ENCODE measurements around the gene JAG1.

DNA sequence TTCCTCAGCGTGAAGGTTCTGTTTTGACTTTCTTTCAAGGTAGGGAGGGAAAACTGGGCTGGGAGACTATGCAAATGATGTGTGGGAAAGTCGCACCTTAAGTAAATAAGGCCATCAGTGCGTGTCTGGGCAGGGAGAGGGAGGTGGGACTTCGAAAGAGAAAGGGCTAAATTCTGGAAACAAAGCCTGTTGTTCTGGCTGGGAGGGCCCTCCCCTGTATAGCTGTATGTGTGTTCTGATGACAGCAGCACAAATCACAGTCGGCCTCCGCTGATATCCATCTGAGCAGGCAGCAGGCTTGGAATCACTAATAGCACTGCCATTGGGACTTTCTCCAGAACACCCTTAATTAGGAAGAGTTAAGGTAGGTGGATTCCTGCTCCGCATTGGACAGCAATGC lies 19.2 kb downstream of the JAG1 start:
- TF ChIP-seq, protein P1, sequence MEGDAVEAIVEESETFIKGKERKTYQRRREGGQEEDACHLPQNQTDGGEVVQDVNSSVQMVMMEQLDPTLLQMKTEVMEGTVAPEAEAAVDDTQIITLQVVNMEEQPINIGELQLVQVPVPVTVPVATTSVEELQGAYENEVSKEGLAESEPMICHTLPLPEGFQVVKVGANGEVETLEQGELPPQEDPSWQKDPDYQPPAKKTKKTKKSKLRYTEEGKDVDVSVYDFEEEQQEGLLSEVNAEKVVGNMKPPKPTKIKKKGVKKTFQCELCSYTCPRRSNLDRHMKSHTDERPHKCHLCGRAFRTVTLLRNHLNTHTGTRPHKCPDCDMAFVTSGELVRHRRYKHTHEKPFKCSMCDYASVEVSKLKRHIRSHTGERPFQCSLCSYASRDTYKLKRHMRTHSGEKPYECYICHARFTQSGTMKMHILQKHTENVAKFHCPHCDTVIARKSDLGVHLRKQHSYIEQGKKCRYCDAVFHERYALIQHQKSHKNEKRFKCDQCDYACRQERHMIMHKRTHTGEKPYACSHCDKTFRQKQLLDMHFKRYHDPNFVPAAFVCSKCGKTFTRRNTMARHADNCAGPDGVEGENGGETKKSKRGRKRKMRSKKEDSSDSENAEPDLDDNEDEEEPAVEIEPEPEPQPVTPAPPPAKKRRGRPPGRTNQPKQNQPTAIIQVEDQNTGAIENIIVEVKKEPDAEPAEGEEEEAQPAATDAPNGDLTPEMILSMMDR (IDR thresholded peaks at IDR 0.05; ENCODE audit: poor library complexity, severe bottlenecking), result no peak
- TF ChIP-seq, protein P2, sequence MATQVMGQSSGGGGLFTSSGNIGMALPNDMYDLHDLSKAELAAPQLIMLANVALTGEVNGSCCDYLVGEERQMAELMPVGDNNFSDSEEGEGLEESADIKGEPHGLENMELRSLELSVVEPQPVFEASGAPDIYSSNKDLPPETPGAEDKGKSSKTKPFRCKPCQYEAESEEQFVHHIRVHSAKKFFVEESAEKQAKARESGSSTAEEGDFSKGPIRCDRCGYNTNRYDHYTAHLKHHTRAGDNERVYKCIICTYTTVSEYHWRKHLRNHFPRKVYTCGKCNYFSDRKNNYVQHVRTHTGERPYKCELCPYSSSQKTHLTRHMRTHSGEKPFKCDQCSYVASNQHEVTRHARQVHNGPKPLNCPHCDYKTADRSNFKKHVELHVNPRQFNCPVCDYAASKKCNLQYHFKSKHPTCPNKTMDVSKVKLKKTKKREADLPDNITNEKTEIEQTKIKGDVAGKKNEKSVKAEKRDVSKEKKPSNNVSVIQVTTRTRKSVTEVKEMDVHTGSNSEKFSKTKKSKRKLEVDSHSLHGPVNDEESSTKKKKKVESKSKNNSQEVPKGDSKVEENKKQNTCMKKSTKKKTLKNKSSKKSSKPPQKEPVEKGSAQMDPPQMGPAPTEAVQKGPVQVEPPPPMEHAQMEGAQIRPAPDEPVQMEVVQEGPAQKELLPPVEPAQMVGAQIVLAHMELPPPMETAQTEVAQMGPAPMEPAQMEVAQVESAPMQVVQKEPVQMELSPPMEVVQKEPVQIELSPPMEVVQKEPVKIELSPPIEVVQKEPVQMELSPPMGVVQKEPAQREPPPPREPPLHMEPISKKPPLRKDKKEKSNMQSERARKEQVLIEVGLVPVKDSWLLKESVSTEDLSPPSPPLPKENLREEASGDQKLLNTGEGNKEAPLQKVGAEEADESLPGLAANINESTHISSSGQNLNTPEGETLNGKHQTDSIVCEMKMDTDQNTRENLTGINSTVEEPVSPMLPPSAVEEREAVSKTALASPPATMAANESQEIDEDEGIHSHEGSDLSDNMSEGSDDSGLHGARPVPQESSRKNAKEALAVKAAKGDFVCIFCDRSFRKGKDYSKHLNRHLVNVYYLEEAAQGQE (IDR thresholded peaks at IDR 0.05; ENCODE audit: borderline replicate concordance), result no peak
- TF ChIP-seq EP300 (conservative IDR thresholded peaks at IDR 0.05; ENCODE audit: poor library complexity, severe bottlenecking), result no peak
- no peak for TF ChIP-seq MXI1 (conservative IDR thresholded peaks at IDR 0.05; ENCODE audit: poor library complexity, severe bottlenecking)
- TF ChIP-seq POLR2AphosphoS5 (IDR thresholded peaks at IDR 0.05), result no peak
- no peak for TF ChIP-seq RAD21 (conservative IDR thresholded peaks at IDR 0.05)
- TF ChIP-seq TAF1 (IDR thresholded peaks at IDR 0.05; ENCODE audit: low read depth), result no peak

All from neural cell (in vitro differentiated cells).